Testis (tissue), 3 donors: Measurements from ENCODE around the gene ZFP62. TPM values are rescaled to one million over a fixed set of nuclear protein-coding genes. Genes with fewer than 3 reads are reported as not detected.
"Not testable (repeated sequence)": the region's sequence is repeated elsewhere in the genome, so short reads cannot be mapped to it uniquely, and the experiment has no call there.

ENCODE experiments used
- DNase-seq: peaks from one replicate; pipeline ENCODE4 v3.0.0-alpha.2; 2019
- H3K27ac ChIP-seq, 2 donors: fragments of 200-600 bp; sonication (generic); one replicate each; pipeline ENCODE4 v1.5.1; 2019
- H3K27me3 ChIP-seq: fragments of 200-600 bp; sonication (generic); one replicate; pipeline ENCODE4 v1.5.1; 2019
- H3K36me3 ChIP-seq: fragments of 200-600 bp; sonication (generic); one replicate; pipeline ENCODE4 v1.5.1; 2017; ENCODE audit warnings: low read depth; ENCODE audit errors: missing control alignments
- H3K4me1 ChIP-seq: fragments of 200-600 bp; sonication (generic); one replicate; pipeline ENCODE4 v1.5.1; 2019
- H3K4me3 ChIP-seq, 2 donors: fragments of 200-600 bp; sonication (generic); one replicate each; pipeline ENCODE4 v1.5.1; 2017 to 2019
- H3K9me3 ChIP-seq: fragments of 200-600 bp; sonication (generic); one replicate; pipeline ENCODE4 v1.5.1; 2017
- POLR2A ChIP-seq: fragments of 450-650 bp; IDR thresholded peaks from one replicate; pipeline ENCODE4 v1.6.1; 2017; ENCODE audit warnings: antibody characterized with exemption, mild to moderate bottlenecking, moderate library complexity
- WGBS, 2 donors: methylation state at CpG; one replicate each; pipeline ENCODE4 v1.1.5; 2018; 5-methylcytosine and 5-hydroxymethylcytosine counted together
- intact Hi-C: fragments of 100-400 bp; cut with DNase I; formaldehyde crosslinking; loops from one replicate; pipeline ENCODE4 v1.15.1; 2023; ENCODE audit warnings: low total_unique reads
- polyA plus RNA-seq: library from polyadenylated mRNA; stranded (reverse); fragments of 350-450 nt; fragmentation: Illumina TruSeq; extraction: RNeasy Lipid Tissue Mini Kit (QIAGEN cat#74804); gene quantifications from one replicate; pipeline ENCODE4 v1.2.3, GENCODE V29; 2014; ENCODE audit warnings: low read depth, low replicate concordance; ENCODE audit not compliant: insufficient read depth
- total RNA-seq, 2 donors: library from RNA; depleted of rRNA; stranded (reverse); fragments of >200 nt; gene quantifications; one replicate each; pipeline ENCODE4 v1.2.3, GENCODE V29; 2016
- TF ChIP-seq, protein P1 (sequence below), 3 experiments: fragments of 450-650 bp in 2 of 3; fragments of 200-600 bp in 1 of 3; sonication (generic) in 1 of 3; IDR thresholded peaks; one replicate each; pipeline ENCODE4 v1.5.1; 2016 to 2019; ENCODE audit warnings: antibody characterized with exemption in 3 of 3, mild to moderate bottlenecking in 2 of 3, moderate library complexity in 1 of 3

Gene ZFP62
- total and polyA plus RNA-seq, 3 donors from 2014 or later: 27.1 to 32.3 (median 29.2) TPM

GRCh38 chr5:180898621-180899246 is 37.7 kb upstream of the ZFP62 start, which contains the start of gene BTNL8:
BTNL8 (plus strand) TSS chr5:180899159; CDS start chr5:180899311, 152 bp downstream.
- H3K4me3 ChIP-seq: no peak within 1 kb of the TSS
- no peaks in the 10 kb centered on the region for H3K27me3 ChIP-seq
- DNase-seq: no peak
- intact Hi-C loops: no loop called here
- WGBS, 2 donors: 90 to 93% methylated on average over 9 of the region's 9 CpGs
- H3K36me3 ChIP-seq: no peaks in the 10 kb centered on the region
- H3K9me3 ChIP-seq: no peaks in the 10 kb centered on the region
- TF ChIP-seq, protein P1, sequence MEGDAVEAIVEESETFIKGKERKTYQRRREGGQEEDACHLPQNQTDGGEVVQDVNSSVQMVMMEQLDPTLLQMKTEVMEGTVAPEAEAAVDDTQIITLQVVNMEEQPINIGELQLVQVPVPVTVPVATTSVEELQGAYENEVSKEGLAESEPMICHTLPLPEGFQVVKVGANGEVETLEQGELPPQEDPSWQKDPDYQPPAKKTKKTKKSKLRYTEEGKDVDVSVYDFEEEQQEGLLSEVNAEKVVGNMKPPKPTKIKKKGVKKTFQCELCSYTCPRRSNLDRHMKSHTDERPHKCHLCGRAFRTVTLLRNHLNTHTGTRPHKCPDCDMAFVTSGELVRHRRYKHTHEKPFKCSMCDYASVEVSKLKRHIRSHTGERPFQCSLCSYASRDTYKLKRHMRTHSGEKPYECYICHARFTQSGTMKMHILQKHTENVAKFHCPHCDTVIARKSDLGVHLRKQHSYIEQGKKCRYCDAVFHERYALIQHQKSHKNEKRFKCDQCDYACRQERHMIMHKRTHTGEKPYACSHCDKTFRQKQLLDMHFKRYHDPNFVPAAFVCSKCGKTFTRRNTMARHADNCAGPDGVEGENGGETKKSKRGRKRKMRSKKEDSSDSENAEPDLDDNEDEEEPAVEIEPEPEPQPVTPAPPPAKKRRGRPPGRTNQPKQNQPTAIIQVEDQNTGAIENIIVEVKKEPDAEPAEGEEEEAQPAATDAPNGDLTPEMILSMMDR (IDR thresholded peaks at IDR 0.05): no peak
- no peak for TF ChIP-seq POLR2A
- H3K27ac ChIP-seq: no peak within 1 kb of the TSS
- no peaks in the 10 kb centered on the region for H3K4me1 ChIP-seq

DNA sequence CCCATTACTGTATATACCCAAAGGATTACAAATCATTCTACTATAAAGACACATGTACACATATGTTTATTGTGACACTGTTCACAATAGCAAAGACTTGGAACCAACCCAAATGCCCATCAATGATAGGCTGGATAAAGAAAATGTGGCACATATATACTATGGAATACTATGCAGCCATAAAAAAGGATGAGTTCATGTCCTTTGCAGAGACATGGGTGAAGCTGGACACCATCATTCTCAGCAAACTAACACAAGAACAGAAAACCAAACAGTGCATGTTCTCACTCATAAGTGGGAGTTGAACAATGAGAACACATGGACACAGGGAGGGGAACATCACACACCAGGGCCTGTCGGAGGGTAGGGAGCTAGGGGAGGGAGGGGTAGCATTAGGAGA is 34.3 kb upstream of the ZFP62 start:
- H3K36me3 ChIP-seq, intact Hi-C loops, DNase-seq, H3K9me3 ChIP-seq, H3K4me1 ChIP-seq, H3K27ac ChIP-seq, H3K27me3 ChIP-seq, H3K4me3 ChIP-seq: not testable (repeated sequence)
- whole genome bisulfite sequencing, 2 donors: 79 to 89% methylated on average over 1 of the region's 1 CpG

GRCh38 chr5:180889381-180889780 is 28.3 kb upstream of the ZFP62 start:
- no peak for DNase-seq
- no peaks in the 10 kb centered on the region for H3K9me3 ChIP-seq
- 88% methylated on average over 7 of the region's 7 CpGs for WGBS, 2 donors
- no peak overlapping the region for H3K4me3 ChIP-seq
- no peaks in the 10 kb centered on the region for H3K27me3 ChIP-seq
- no peaks in the 10 kb centered on the region for H3K4me1 ChIP-seq
- H3K36me3 ChIP-seq: no peaks in the 10 kb centered on the region
- intact Hi-C loops: no loop called here
- no peak overlapping the region for H3K27ac ChIP-seq
- no peak for TF ChIP-seq POLR2A
- TF ChIP-seq, protein P1 (IDR thresholded peaks at IDR 0.05): no peak

DNA sequence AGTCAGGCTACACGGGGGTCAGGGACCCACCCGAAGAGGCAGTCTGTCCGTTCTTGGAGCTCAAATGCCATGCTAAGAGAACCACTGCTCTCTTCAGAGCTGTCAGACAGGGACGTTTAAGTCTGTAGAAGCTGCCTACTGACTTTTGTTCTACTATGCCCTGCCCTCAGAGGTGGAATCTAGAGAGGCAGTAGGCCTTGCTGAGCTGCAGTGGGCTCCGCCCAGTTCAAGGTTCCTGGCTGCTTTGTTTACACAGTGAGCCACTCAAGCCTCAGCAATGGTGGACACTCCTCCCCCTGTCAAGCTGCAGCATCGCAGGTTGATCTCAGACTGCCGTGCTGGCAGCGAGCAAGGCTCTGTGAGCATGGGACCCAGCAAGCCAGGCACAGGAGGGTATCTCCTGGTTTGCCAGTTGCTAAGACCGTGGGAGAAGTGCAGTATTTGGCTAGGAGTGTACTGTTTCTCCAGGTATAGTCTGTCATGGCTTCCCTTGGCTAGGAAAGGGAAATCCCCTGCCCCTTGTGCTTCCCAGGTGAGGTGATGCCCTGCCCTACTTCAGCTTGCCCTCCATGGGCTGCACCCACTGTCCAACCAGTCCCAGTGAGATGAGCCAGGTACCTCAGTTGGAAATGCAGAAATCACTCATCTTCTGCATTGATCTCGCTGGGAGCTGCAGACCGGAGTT is 24.9 kb upstream of the ZFP62 start:
- intact Hi-C loops, H3K27ac ChIP-seq, H3K4me3 ChIP-seq, H3K4me1 ChIP-seq, H3K27me3 ChIP-seq, DNase-seq, H3K9me3 ChIP-seq, H3K36me3 ChIP-seq: not testable (repeated sequence)
- WGBS, 2 donors: 73 to 92% methylated on average over 2 to 11 of the region's 11 CpGs

DNA sequence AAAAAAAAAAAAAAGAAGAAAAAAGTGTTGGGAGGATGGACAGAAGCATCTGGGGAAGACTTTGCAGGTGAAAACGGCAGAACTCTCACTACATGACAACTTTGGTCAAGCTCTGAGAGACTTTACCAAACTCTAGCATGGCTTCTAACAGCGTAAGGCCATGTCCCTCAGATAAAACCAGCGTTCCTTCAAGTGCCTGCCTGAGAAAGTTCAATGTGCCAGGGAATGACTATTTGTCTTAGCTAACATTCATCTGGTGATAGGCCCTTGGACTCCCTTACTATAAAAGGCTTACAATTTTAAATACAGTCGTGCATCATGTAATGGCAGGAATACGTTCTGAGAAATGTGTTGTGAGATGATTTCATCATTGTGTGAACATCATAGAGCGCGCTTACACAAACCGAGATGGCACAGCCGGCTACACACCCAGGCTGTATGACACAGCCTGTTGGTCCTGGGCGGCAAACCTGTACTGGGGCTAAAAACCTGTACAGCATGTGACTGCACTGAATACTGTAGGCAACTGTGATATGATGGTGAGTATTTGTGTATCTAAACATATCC is 14.9 kb upstream of the ZFP62 start:
- no peak for DNase-seq
- H3K36me3 ChIP-seq: no peaks in the 10 kb centered on the region
- H3K27ac ChIP-seq: no peak overlapping the region
- no peak for TF ChIP-seq POLR2A
- TF ChIP-seq, protein P1 (IDR thresholded peaks at IDR 0.05): no peak
- intact Hi-C loops: no loop called here
- H3K27me3 ChIP-seq: no peaks in the 10 kb centered on the region
- 75 to 83% methylated on average over 10 of the region's 10 CpGs for WGBS, 2 donors
- no peaks in the 10 kb centered on the region for H3K9me3 ChIP-seq
- no peaks in the 10 kb centered on the region for H3K4me1 ChIP-seq
- no peak overlapping the region for H3K4me3 ChIP-seq
